ENCODE results near the gene DICER1.

- TF ChIP-seq CTCF (conservative IDR thresholded peaks at IDR 0.05; ENCODE audit: low read length) (no peak), EZH2phosphoT487 (IDR thresholded peaks at IDR 0.05; ENCODE audit: borderline replicate concordance) (no peak)
Observed at GRCh38 chr14:95185033-95185766, 27.9 kb upstream of the DICER1 start.

All from Loucy (cell line).